CD14-positive monocyte (primary cell): Measurements from ENCODE around the gene ECM2. TPM values are rescaled to one million over a fixed set of nuclear protein-coding genes. Genes with fewer than 3 reads are reported as not detected.

Source experiments
- DNase-seq, 3 donors: peaks; one replicate each; pipeline ENCODE4 v3.0.0-alpha.2; 2011 to 2022
- H2AFZ ChIP-seq: 2 replicates; pipeline ENCODE4 v1.6.0; 2012; ENCODE audit warnings: mild to moderate bottlenecking, low read depth, low read length, inconsistent platforms; ENCODE audit not compliant: insufficient read depth, poor library complexity, severe bottlenecking
- H3K27ac ChIP-seq, 2 donors: 1 replicate in 1 of 2; 2 replicates in 1 of 2; pipeline ENCODE4 v1.5.1; 2012 to 2013; ENCODE audit warnings: low read length in 2 of 2, control low read depth in 1 of 2, inconsistent platforms in 1 of 2, low read depth in 1 of 2, mild to moderate bottlenecking in 1 of 2
- H3K27me3 ChIP-seq, 2 donors: one replicate each; pipeline versions ENCODE4 v1.6.0 to v1.6.1; 2011 to 2013; ENCODE audit warnings: low read length in 2 of 2; ENCODE audit not compliant: control insufficient read depth in 2 of 2, insufficient read depth in 2 of 2
- H3K36me3 ChIP-seq, 2 donors: replicated peaks in 1 of 2; 1 replicate in 1 of 2; 2 replicates in 1 of 2; pipeline versions ENCODE4 v1.5.1 to v1.6.1; 2012 to 2013; ENCODE audit warnings: low read length in 2 of 2, control low read depth in 1 of 2, inconsistent platforms in 1 of 2, mild to moderate bottlenecking in 1 of 2; ENCODE audit not compliant: insufficient read depth in 2 of 2, control insufficient read depth in 1 of 2
- H3K4me1 ChIP-seq, 2 donors: 1 replicate in 1 of 2; 2 replicates in 1 of 2; pipeline versions ENCODE4 v1.5.1 to v1.6.1; 2012 to 2013; ENCODE audit warnings: low read length in 2 of 2, control low read depth in 1 of 2, inconsistent platforms in 1 of 2, mild to moderate bottlenecking in 1 of 2, moderate library complexity in 1 of 2; ENCODE audit not compliant: insufficient read depth in 2 of 2, control insufficient read depth in 1 of 2
- H3K4me2 ChIP-seq: replicated peaks from 2 replicates; pipeline ENCODE3; 2012; ENCODE audit warnings: low read length, moderate library complexity, mild to moderate bottlenecking; ENCODE audit not compliant: poor library complexity, severe bottlenecking; ENCODE audit errors: extremely low read depth
- H3K4me3 ChIP-seq, 3 experiments: fragments of 200-600 bp in 1 of 3; sonication (generic) in 1 of 3; replicated peaks in 1 of 3; 1 replicate in 2 of 3; 2 replicates in 1 of 3; pipeline ENCODE4 v1.5.1; 2011 to 2013; ENCODE audit warnings: low read length in 3 of 3, mild to moderate bottlenecking in 3 of 3, control low read depth in 2 of 3, low read depth in 2 of 3, inconsistent platforms in 1 of 3, moderate library complexity in 1 of 3
- H3K79me2 ChIP-seq: 2 replicates; pipeline ENCODE4 v1.6.0; 2012; ENCODE audit warnings: mild to moderate bottlenecking, control low read depth, inconsistent platforms, low read length, moderate library complexity; ENCODE audit not compliant: insufficient read depth
- H3K9ac ChIP-seq: 2 replicates; pipeline ENCODE4 v1.6.0; 2017; ENCODE audit warnings: low read length, mild to moderate bottlenecking; ENCODE audit not compliant: insufficient read depth, poor library complexity, severe bottlenecking
- H3K9me3 ChIP-seq, 2 donors: replicated peaks in 1 of 2; 1 replicate in 1 of 2; 2 replicates in 1 of 2; pipeline versions ENCODE4 v1.5.1 to v1.6.1; 2012 to 2013; ENCODE audit warnings: low read length in 2 of 2, control low read depth in 1 of 2; ENCODE audit not compliant: control insufficient read depth in 1 of 2, insufficient read depth in 1 of 2
- H4K20me1 ChIP-seq: 2 replicates; pipeline ENCODE4 v1.6.0; 2012; ENCODE audit warnings: mild to moderate bottlenecking, low read length, control low read depth, moderate library complexity; ENCODE audit not compliant: insufficient read depth
- H3K27ac Mint-ChIP-seq, 7 donors: one replicate each; pipeline ENCODE4 v1.8.0; 2020; ENCODE audit warnings: mild to moderate bottlenecking in 7 of 7, mixed read lengths in 7 of 7, moderate library complexity in 6 of 7, inconsistent platforms in 2 of 7
- H3K27me3 Mint-ChIP-seq, 3 donors: one replicate each; pipeline ENCODE4 v1.8.0; 2021 to 2022; ENCODE audit warnings: low read depth in 3 of 3, mild to moderate bottlenecking in 3 of 3, mixed read lengths in 3 of 3, moderate library complexity in 3 of 3, inconsistent platforms in 1 of 3
- H3K36me3 Mint-ChIP-seq, 2 donors: one replicate each; pipeline ENCODE4 v1.8.0; 2020; ENCODE audit warnings: mixed read lengths in 2 of 2, inconsistent platforms in 1 of 2, mild to moderate bottlenecking in 1 of 2
- H3K4me1 Mint-ChIP-seq: one replicate; pipeline ENCODE4 v1.8.0; 2020; ENCODE audit warnings: mild to moderate bottlenecking, mixed read lengths
- H3K4me3 Mint-ChIP-seq, 2 donors: one replicate each; pipeline ENCODE4 v1.8.0; 2020; ENCODE audit warnings: mild to moderate bottlenecking in 2 of 2, mixed read lengths in 2 of 2, moderate library complexity in 1 of 2
- H3K9me3 Mint-ChIP-seq, 7 donors: one replicate each; pipeline ENCODE4 v1.8.0; 2020 to 2022; ENCODE audit warnings: mixed read lengths in 7 of 7, mild to moderate bottlenecking in 6 of 7, moderate library complexity in 6 of 7, inconsistent platforms in 2 of 7
- WGBS: methylation state at CpG from one replicate; pipeline ENCODE4 v1.1.5; 2013; ENCODE audit warnings: missing lambda C conversion rate; ENCODE audit not compliant: insufficient coverage; 5-methylcytosine and 5-hydroxymethylcytosine counted together
- intact Hi-C, 2 donors: fragments of 100-400 bp; cut with micrococcal nuclease; formaldehyde crosslinking; loops; one replicate each; pipeline versions ENCODE4 v1.15.0 to v1.15.1; 2023
- polyA plus RNA-seq, 3 donors: library from polyadenylated mRNA; depleted of rRNA in 1 of 3; unstranded in 2 of 3; stranded (reverse) in 1 of 3; fragments of 300-500 nt in 2 of 3; fragments of >200 nt in 1 of 3; fragmentation: Illumina TruSeq in 2 of 3; gene quantifications; 1 replicate in 2 of 3; 2 replicates in 1 of 3; pipeline ENCODE4 v1.2.3, GENCODE V29; 2012 to 2021
- TF ChIP-seq, protein P1 (sequence below): fragments of 200-600 bp; IDR thresholded peaks from one replicate; pipeline ENCODE4 v1.8.0; 2022; ENCODE audit warnings: antibody characterized with exemption, mild to moderate bottlenecking

ECM2 gene
- polyA plus RNA-seq, 3 donors, result 0.15 TPM; not detected in 2

DNA sequence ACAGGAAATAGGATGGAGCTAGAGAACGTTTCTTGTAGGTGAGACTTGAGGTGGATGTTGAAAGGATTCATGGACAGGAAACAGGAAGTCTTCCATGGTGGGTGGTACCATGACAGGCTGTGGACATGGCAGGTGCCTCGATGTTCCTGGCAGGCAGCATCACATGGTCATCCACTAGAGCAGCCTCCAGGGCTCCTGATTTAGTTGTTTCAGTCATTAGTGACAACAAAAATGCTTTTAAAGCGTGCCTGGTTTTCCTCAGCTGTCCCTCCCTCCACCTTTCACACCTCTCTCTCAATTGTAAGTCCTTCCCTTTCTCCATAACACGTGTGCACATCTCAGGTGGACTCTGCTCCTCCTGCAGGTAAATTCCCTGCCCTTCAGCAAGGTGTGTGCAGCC is 28.3 kb downstream of the ECM2 start:
- TF ChIP-seq, protein P1, sequence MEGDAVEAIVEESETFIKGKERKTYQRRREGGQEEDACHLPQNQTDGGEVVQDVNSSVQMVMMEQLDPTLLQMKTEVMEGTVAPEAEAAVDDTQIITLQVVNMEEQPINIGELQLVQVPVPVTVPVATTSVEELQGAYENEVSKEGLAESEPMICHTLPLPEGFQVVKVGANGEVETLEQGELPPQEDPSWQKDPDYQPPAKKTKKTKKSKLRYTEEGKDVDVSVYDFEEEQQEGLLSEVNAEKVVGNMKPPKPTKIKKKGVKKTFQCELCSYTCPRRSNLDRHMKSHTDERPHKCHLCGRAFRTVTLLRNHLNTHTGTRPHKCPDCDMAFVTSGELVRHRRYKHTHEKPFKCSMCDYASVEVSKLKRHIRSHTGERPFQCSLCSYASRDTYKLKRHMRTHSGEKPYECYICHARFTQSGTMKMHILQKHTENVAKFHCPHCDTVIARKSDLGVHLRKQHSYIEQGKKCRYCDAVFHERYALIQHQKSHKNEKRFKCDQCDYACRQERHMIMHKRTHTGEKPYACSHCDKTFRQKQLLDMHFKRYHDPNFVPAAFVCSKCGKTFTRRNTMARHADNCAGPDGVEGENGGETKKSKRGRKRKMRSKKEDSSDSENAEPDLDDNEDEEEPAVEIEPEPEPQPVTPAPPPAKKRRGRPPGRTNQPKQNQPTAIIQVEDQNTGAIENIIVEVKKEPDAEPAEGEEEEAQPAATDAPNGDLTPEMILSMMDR, result no peak
- H3K4me3 Mint-ChIP-seq, result no peak overlapping the region
- Histone ChIP-seq H3K27me3 (no peaks in the 10 kb centered on the region), H3K4me1 (no peaks in the 10 kb centered on the region), H3K27ac (no peak overlapping the region), H4K20me1 (no peaks in the 10 kb centered on the region), H3K36me3 (no peaks in the 10 kb centered on the region), H2AFZ (no peak overlapping the region), H3K4me3 (no peak overlapping the region), H3K9ac (peak overlapping the region; percentile 20), H3K79me2 (no peaks in the 10 kb centered on the region), H3K4me2 (no peak overlapping the region), H3K9me3 (no peaks in the 10 kb centered on the region)
- peaks cover 0 to 2% (median 0%) of the 10 kb centered on the region in 3 donors for H3K27me3 Mint-ChIP-seq
- no peaks in the 10 kb centered on the region for H3K9me3 Mint-ChIP-seq
- intact Hi-C loops, result no loop called here
- peaks cover 14% of the 10 kb centered on the region for H3K4me1 Mint-ChIP-seq
- no peak overlapping the region for H3K27ac Mint-ChIP-seq
- 69% methylated on average over 4 of the region's 4 CpGs for WGBS
- peaks cover 0 to 1% of the 10 kb centered on the region in 2 donors for H3K36me3 Mint-ChIP-seq
- DNase-seq, result no peak

DNA sequence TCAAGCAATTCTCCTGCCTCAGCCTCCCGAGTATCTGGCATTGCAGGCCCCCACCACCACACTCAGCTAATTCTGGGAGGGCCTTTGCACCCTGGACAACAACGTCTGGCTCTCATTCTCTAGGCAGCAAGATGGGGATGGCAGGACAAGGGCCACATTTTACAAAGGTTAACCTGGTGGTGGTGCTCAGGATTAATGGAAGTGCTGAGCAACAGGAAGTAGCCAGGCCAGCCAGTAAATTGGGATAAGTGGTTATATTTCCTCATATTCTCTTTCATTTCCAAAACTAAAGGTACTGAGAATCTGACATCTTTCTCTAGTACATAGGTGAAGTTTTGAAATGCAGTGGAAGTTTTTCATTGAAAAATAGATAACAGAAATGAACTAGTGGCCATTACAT is 28.8 kb downstream of the ECM2 start:
- no CpG with 5 or more reads among the region's 2 CpGs for WGBS
- no peak for DNase-seq
- Mint-ChIP-seq H3K9me3 (no peaks in the 10 kb centered on the region), H3K36me3 (peaks cover 0 to 1% of the 10 kb centered on the region in 2 donors), H3K27ac (no peak overlapping the region), H3K4me1 (peaks cover 14% of the 10 kb centered on the region), H3K4me3 (no peak overlapping the region), H3K27me3 (peaks cover 0 to 2% (median 0%) of the 10 kb centered on the region in 3 donors)
- Histone ChIP-seq H2AFZ (no peak overlapping the region), H3K4me1 (no peaks in the 10 kb centered on the region), H3K27ac (no peak overlapping the region), H3K9ac (no peak overlapping the region), H3K79me2 (no peaks in the 10 kb centered on the region), H3K4me3 (no peak overlapping the region), H3K36me3 (no peaks in the 10 kb centered on the region), H4K20me1 (no peaks in the 10 kb centered on the region), H3K9me3 (no peaks in the 10 kb centered on the region), H3K27me3 (no peaks in the 10 kb centered on the region), H3K4me2 (no peak overlapping the region)
- TF ChIP-seq, protein P1, result no peak
- intact Hi-C loops, result no loop called here
